HepG2 (cell line): ENCODE data around the gene GTSF1L. TPM values are rescaled to one million over a fixed set of nuclear protein-coding genes. Genes with fewer than 3 reads are reported as not detected.

Source experiments
- ARHGAP35 ChIP-seq: sonication (generic); formaldehyde crosslinking; IDR thresholded peaks from 2 replicates; pipeline ENCODE4 v1.9.0; 2022; ENCODE audit warnings: mild to moderate bottlenecking, inconsistent platforms, moderate library complexity, missing genetic modification reagents, borderline replicate concordance
- BHLHE40 ChIP-seq: IDR thresholded peaks from 2 replicates; pipeline ENCODE4 v1.6.1; 2011; ENCODE audit warnings: low read length, improper control_type of control experiment
- ELF4 ChIP-seq: sonication (generic); formaldehyde crosslinking; IDR thresholded peaks from 2 replicates; pipeline ENCODE4 v1.5.0; 2020; ENCODE audit warnings: missing genetic modification reagents, mild to moderate bottlenecking, moderate library complexity, borderline replicate concordance
- GMEB1 ChIP-seq: sonication (generic); formaldehyde crosslinking; IDR thresholded peaks from 2 replicates; pipeline ENCODE4 v1.5.1; 2020; ENCODE audit warnings: missing genetic modification reagents, mild to moderate bottlenecking, borderline replicate concordance
- IKZF4 ChIP-seq: sonication (generic); formaldehyde crosslinking; IDR thresholded peaks from 2 replicates; pipeline ENCODE4 v1.5.1; 2020; ENCODE audit warnings: borderline replicate concordance, mild to moderate bottlenecking, low read depth, missing genetic modification reagents; ENCODE audit errors: not compliant biosample characterization
- KAT8 ChIP-seq: IDR thresholded peaks from 2 replicates; pipeline ENCODE4 v1.6.1; 2016; ENCODE audit warnings: missing genetic modification reagents, missing compliant biosample characterization
- LCORL ChIP-seq, 2 experiments: fragments of 450-650 bp in 1 of 2; sonication (generic) in 1 of 2; formaldehyde crosslinking in 1 of 2; IDR thresholded peaks; 2 replicates each; pipeline versions ENCODE4 v1.5.0 to v1.6.1; 2017 to 2020; ENCODE audit warnings: antibody characterized with exemption in 1 of 2, missing genetic modification reagents in 1 of 2
- MBD4 ChIP-seq: IDR thresholded peaks from 2 replicates; pipeline ENCODE4 v1.6.1; 2012; ENCODE audit warnings: low read length, inconsistent platforms, borderline replicate concordance
- MYPOP ChIP-seq: sonication (generic); formaldehyde crosslinking; IDR thresholded peaks from 2 replicates; pipeline ENCODE4 v1.8.1; 2023; ENCODE audit warnings: mild to moderate bottlenecking, moderate library complexity, missing genetic modification reagents
- PBX3 ChIP-seq: sonication (generic); formaldehyde crosslinking; IDR thresholded peaks from 2 replicates; pipeline ENCODE4 v1.8.1; 2023; ENCODE audit warnings: missing genetic modification reagents, inconsistent platforms, borderline replicate concordance
- POLR2AphosphoS2 ChIP-seq: IDR thresholded peaks from 2 replicates; pipeline ENCODE4 v1.6.1; 2011; ENCODE audit warnings: low read depth, low read length, improper control_type of control experiment
- SNRNP70 ChIP-seq: fragments of 200-400 bp; formaldehyde crosslinking; IDR thresholded peaks from 2 replicates; pipeline ENCODE4 v1.6.1; 2017; ENCODE audit warnings: mild to moderate bottlenecking, low read depth, low read length, moderate library complexity
- SP1 ChIP-seq, 2 experiments: fragments of 450-650 bp in 1 of 2; sonication (generic) in 1 of 2; formaldehyde crosslinking in 1 of 2; IDR thresholded peaks; 2 replicates each; pipeline versions ENCODE4 v1.4.0 to v1.6.1; 2016 to 2020; ENCODE audit warnings: missing genetic modification reagents in 1 of 2
- SPEN ChIP-seq: sonication (generic); formaldehyde crosslinking; IDR thresholded peaks from 2 replicates; pipeline ENCODE4 v1.5.1; 2020; ENCODE audit warnings: low read depth, mild to moderate bottlenecking, missing genetic modification reagents
- TEAD3 ChIP-seq: optimal IDR thresholded peaks from 2 replicates; pipeline ENCODE3; 2016; ENCODE audit warnings: borderline replicate concordance
- ZKSCAN5 ChIP-seq: sonication (generic); formaldehyde crosslinking; IDR thresholded peaks from 2 replicates; pipeline ENCODE4 v1.5.1; 2020; ENCODE audit warnings: mild to moderate bottlenecking, missing genetic modification reagents
- ZKSCAN8 ChIP-seq: IDR thresholded peaks from 2 replicates; pipeline ENCODE4 v1.6.1; 2016; ENCODE audit warnings: borderline replicate concordance, missing genetic modification reagents, missing compliant biosample characterization
- ZNF3 ChIP-seq: IDR thresholded peaks from 2 replicates; pipeline ENCODE4 v1.7.0; 2017; ENCODE audit warnings: inconsistent platforms
- ZNF468 ChIP-seq: sonication (generic); formaldehyde crosslinking; IDR thresholded peaks from 2 replicates; pipeline ENCODE4 v1.8.0; 2022; ENCODE audit warnings: mild to moderate bottlenecking, moderate library complexity, missing genetic modification reagents
- ZNF766 ChIP-seq: sonication (generic); formaldehyde crosslinking; IDR thresholded peaks from 2 replicates; pipeline ENCODE4 v1.5.0; 2020; ENCODE audit warnings: missing genetic modification reagents, borderline replicate concordance
- ZNF781 ChIP-seq: sonication (generic); formaldehyde crosslinking; IDR thresholded peaks from 2 replicates; pipeline ENCODE4 v1.5.1; 2020; ENCODE audit warnings: borderline replicate concordance, mild to moderate bottlenecking, missing genetic modification reagents; ENCODE audit errors: not compliant biosample characterization
- polyA plus RNA-seq, 8 experiments: library from polyadenylated mRNA; depleted of rRNA in 3 of 8; stranded (reverse) in 7 of 8; unstranded in 1 of 8; fragments of >200 nt; fragmentation: Illumina TruSeq in 4 of 8; extraction: Trizol in 4 of 8; gene quantifications; 2 replicates each; pipeline versions ENCODE4 v1.2.1 to v1.2.3, GENCODE V29; 2011 to 2016; ENCODE audit warnings: low read depth in 4 of 8, missing spikeins in 1 of 8, mixed read lengths in 1 of 8; ENCODE audit not compliant: insufficient read depth in 1 of 8
- total RNA-seq, 5 experiments: library from RNA; depleted of rRNA; stranded (reverse); fragments of >200 nt; fragmentation: Illumina TruSeq; extraction: Trizol; gene quantifications; 2 replicates each; pipeline ENCODE4 v1.2.3, GENCODE V29; 2016; ENCODE audit warnings: low read depth in 1 of 5
- TF ChIP-seq, protein P1 (sequence below): sonication (generic); formaldehyde crosslinking; IDR thresholded peaks from 2 replicates; pipeline ENCODE4 v1.8.0; 2022; ENCODE audit warnings: missing genetic modification reagents, mild to moderate bottlenecking, moderate library complexity, borderline replicate concordance
- TF ChIP-seq, protein P2 (sequence below): sonication (generic); formaldehyde crosslinking; IDR thresholded peaks from 2 replicates; pipeline ENCODE4 v1.4.0; 2020; ENCODE audit warnings: mild to moderate bottlenecking, low read depth, missing genetic modification reagents

The GTSF1L gene
- total and polyA plus RNA-seq, 2 of the 13 experiments (the other 11 are each of a cell fraction or from before 2014, with no cell fraction given) = not detected

DNA sequence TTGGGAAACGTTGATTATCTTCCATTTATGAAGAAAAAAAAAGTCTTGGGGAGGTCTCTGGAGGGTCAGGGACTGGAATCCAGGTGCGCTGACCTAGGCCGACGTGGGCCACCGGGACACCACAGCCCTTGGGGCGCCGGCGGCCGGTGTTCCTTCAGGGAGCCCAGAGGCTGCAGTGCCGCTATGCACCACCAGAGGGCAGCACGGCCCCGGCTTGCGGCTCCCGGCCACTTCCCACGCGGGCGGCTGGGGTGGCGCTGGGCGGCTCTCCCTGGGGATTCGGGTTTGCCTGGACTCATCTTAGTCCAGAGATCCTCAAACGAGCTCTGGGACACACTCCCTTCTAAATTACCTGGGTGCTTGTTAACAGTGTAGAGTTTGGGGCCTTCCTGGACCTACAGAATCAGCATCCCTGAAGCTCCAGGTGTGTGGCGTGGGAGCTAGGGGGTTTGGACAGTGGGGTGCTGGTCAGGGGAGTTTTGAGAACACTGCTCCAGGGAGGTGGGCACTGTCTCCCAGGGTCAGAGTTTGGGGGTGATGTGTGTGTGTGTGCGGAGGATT, 23.0 kb upstream of the GTSF1L start (continued):
- TF ChIP-seq, protein P1, sequence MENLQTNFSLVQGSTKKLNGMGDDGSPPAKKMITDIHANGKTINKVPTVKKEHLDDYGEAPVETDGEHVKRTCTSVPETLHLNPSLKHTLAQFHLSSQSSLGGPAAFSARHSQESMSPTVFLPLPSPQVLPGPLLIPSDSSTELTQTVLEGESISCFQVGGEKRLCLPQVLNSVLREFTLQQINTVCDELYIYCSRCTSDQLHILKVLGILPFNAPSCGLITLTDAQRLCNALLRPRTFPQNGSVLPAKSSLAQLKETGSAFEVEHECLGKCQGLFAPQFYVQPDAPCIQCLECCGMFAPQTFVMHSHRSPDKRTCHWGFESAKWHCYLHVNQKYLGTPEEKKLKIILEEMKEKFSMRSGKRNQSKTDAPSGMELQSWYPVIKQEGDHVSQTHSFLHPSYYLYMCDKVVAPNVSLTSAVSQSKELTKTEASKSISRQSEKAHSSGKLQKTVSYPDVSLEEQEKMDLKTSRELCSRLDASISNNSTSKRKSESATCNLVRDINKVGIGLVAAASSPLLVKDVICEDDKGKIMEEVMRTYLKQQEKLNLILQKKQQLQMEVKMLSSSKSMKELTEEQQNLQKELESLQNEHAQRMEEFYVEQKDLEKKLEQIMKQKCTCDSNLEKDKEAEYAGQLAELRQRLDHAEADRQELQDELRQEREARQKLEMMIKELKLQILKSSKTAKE (CRISPR knock-in tag) = 0 out of 2 replicates have a peak, but pooled peaks have one; percentile 29
- no peak for TF ChIP-seq KAT8 (CRISPR knock-in tag)
- TF ChIP-seq TEAD3 (CRISPR knock-in tag) = peak; percentile 77
- no peak for TF ChIP-seq MYPOP (CRISPR knock-in tag)
- peak; percentile 54 for TF ChIP-seq ZNF781 (CRISPR knock-in tag)
- peak; percentile 58; the same call in 1 of the 2 replicates for TF ChIP-seq SPEN
- TF ChIP-seq ZNF468 (CRISPR knock-in tag) = no peak
- no peak for TF ChIP-seq ZNF3
- no peak for TF ChIP-seq ELF4 (CRISPR knock-in tag)
- TF ChIP-seq ZKSCAN8 = no peak
- TF ChIP-seq ZNF766 (CRISPR knock-in tag) = no peak
- TF ChIP-seq GMEB1 (CRISPR knock-in tag) = no peak
- TF ChIP-seq, protein P2, sequence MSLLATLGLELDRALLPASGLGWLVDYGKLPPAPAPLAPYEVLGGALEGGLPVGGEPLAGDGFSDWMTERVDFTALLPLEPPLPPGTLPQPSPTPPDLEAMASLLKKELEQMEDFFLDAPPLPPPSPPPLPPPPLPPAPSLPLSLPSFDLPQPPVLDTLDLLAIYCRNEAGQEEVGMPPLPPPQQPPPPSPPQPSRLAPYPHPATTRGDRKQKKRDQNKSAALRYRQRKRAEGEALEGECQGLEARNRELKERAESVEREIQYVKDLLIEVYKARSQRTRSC (CRISPR knock-in tag) = no peak
- no peak for TF ChIP-seq SNRNP70
- no peak for TF ChIP-seq POLR2AphosphoS2
- no peak for TF ChIP-seq SP1 (IDR thresholded peaks at IDR 0.05)
- TF ChIP-seq SP1 (CRISPR knock-in tag; IDR thresholded peaks at IDR 0.05) = no peak
- TF ChIP-seq IKZF4 (CRISPR knock-in tag) = no peak
- no peak for TF ChIP-seq PBX3
- TF ChIP-seq LCORL (IDR thresholded peaks at IDR 0.05) = no peak
- peak; percentile 44 for TF ChIP-seq LCORL (CRISPR knock-in tag; IDR thresholded peaks at IDR 0.05)
- TF ChIP-seq ZKSCAN5 (CRISPR knock-in tag) = no peak
- TF ChIP-seq ARHGAP35 = no peak
- no peak for TF ChIP-seq MBD4
- TF ChIP-seq BHLHE40 = peak; percentile 30; the same call in 1 of the 2 replicates
